Neuronal stem cell (in vitro differentiated cells): ENCODE results near the gene CKMT2.

Experiments
- DNase-seq: peaks from one replicate; pipeline ENCODE4 v3.0.0-alpha.2; 2013; ENCODE audit warnings: low spot score
- H2AFZ ChIP-seq: one replicate; pipeline ENCODE4 v1.6.1; 2013; ENCODE audit warnings: mild to moderate bottlenecking, low read length, inconsistent platforms
- H2AK5ac ChIP-seq: 2 replicates; pipeline ENCODE4 v1.6.1; 2013; ENCODE audit warnings: low read depth, mild to moderate bottlenecking, inconsistent platforms, low read length, moderate library complexity, mixed read lengths
- H2BK120ac ChIP-seq: 2 replicates; pipeline ENCODE4 v1.6.1; 2013; ENCODE audit warnings: low read depth, mild to moderate bottlenecking, inconsistent platforms, low read length, moderate library complexity, mixed read lengths
- H2BK12ac ChIP-seq: one replicate; pipeline ENCODE4 v1.6.1; 2013; ENCODE audit warnings: low read length, inconsistent platforms
- H2BK15ac ChIP-seq: 2 replicates; pipeline ENCODE4 v1.6.1; 2013; ENCODE audit warnings: mild to moderate bottlenecking, low read length, inconsistent platforms, mixed read lengths
- H2BK5ac ChIP-seq: one replicate; pipeline ENCODE4 v1.6.1; 2013; ENCODE audit warnings: inconsistent platforms, mild to moderate bottlenecking, low read length, moderate library complexity
- H3K14ac ChIP-seq: one replicate; pipeline ENCODE4 v1.6.1; 2013; ENCODE audit warnings: low read length, inconsistent platforms
- H3K18ac ChIP-seq: 2 replicates; pipeline ENCODE4 v1.6.1; 2013; ENCODE audit warnings: low read length, inconsistent platforms
- H3K23ac ChIP-seq: 2 replicates; pipeline ENCODE4 v1.6.1; 2013; ENCODE audit warnings: low read depth, mild to moderate bottlenecking, mixed read lengths, low read length, inconsistent platforms; ENCODE audit not compliant: poor library complexity
- H3K27ac ChIP-seq: replicated peaks from 3 replicates; pipeline ENCODE4 v1.5.1; 2013; ENCODE audit warnings: low read length, inconsistent platforms
- H3K27me3 ChIP-seq, 3 experiments: 2 replicates each; pipeline ENCODE4 v1.6.1; 2013; ENCODE audit warnings: low read length in 3 of 3, mild to moderate bottlenecking in 2 of 3, inconsistent platforms in 1 of 3, low read depth in 1 of 3, mixed read lengths in 1 of 3, moderate library complexity in 1 of 3; ENCODE audit not compliant: control insufficient read depth in 3 of 3, insufficient read depth in 3 of 3
- H3K36me3 ChIP-seq, 2 donors: replicated peaks in 1 of 2; 2 replicates each; pipeline ENCODE4 v1.6.1; 2013; ENCODE audit warnings: low read length in 2 of 2; ENCODE audit not compliant: control insufficient read depth in 2 of 2, insufficient read depth in 2 of 2
- H3K4ac ChIP-seq: 2 replicates; pipeline ENCODE4 v1.6.1; 2013; ENCODE audit warnings: inconsistent platforms, mild to moderate bottlenecking, low read length, moderate library complexity
- H3K4me1 ChIP-seq, 2 donors: 1 replicate in 1 of 2; 2 replicates in 1 of 2; pipeline ENCODE4 v1.6.1; 2013; ENCODE audit warnings: low read length in 2 of 2, low read depth in 1 of 2; ENCODE audit not compliant: control insufficient read depth in 2 of 2, insufficient read depth in 1 of 2
- H3K4me2 ChIP-seq: one replicate; pipeline ENCODE4 v1.6.1; 2013; ENCODE audit warnings: mild to moderate bottlenecking, low read length, inconsistent platforms; ENCODE audit not compliant: insufficient read depth, poor library complexity, severe bottlenecking
- H3K4me3 ChIP-seq, 2 donors: 2 replicates each; pipeline ENCODE4 v1.5.1; 2013; ENCODE audit warnings: low read length in 2 of 2, mild to moderate bottlenecking in 2 of 2, inconsistent platforms in 1 of 2, moderate library complexity in 1 of 2
- H3K79me1 ChIP-seq: one replicate; pipeline ENCODE4 v1.6.1; 2013; ENCODE audit warnings: low read depth, mild to moderate bottlenecking, inconsistent platforms, low read length, moderate library complexity
- H3K9ac ChIP-seq: one replicate; pipeline ENCODE4 v1.6.1; 2013; ENCODE audit warnings: mild to moderate bottlenecking, low read depth, low read length, inconsistent platforms; ENCODE audit not compliant: poor library complexity
- H3K9me3 ChIP-seq, 2 donors: replicated peaks in 1 of 2; 2 replicates each; pipeline versions ENCODE3 to v1.6.1; 2013; ENCODE audit warnings: low read length in 2 of 2, mild to moderate bottlenecking in 2 of 2, inconsistent platforms in 1 of 2, low read depth in 1 of 2, mixed read lengths in 1 of 2, moderate library complexity in 1 of 2; ENCODE audit not compliant: control insufficient read depth in 2 of 2, insufficient read depth in 1 of 2
- H4K8ac ChIP-seq: one replicate; pipeline ENCODE4 v1.6.1; 2013; ENCODE audit warnings: low read depth, mild to moderate bottlenecking, inconsistent platforms, low read length, moderate library complexity
- H4K91ac ChIP-seq: one replicate; pipeline ENCODE4 v1.6.1; 2013; ENCODE audit warnings: low read length, low read depth, mild to moderate bottlenecking, inconsistent platforms; ENCODE audit not compliant: poor library complexity
- WGBS, 2 donors: extraction: QIAGEN DNeasy Blood & Tissue Kit; methylation state at CpG; one replicate each; pipeline ENCODE4 v1.1.7; 2013; ENCODE audit warnings: missing lambda C conversion rate in 2 of 2, mixed read lengths in 1 of 2; ENCODE audit not compliant: insufficient read length in 2 of 2, insufficient replicate concordance in 1 of 2; ENCODE audit errors: extremely low coverage in 2 of 2; 5-methylcytosine and 5-hydroxymethylcytosine counted together

The CKMT2 gene

DNA sequence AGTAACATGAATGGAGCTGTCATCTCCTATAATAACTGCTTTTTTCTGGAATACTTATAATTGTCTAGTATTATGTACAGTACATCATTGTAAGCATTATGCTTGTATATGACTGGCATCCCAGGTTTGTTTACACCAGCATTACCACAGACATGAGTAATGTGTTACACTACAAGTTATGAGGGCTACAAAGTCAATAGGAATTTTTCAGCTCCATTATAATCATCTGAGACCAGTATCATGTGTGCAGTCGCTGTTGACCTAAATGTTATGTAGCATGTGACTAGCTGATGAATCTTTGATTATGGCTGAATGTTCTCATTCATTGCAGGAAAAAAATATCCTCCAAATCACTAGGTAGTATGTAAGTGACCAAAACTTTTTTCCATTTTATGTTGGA, 70.4 kb downstream of the CKMT2 start:
- no peak overlapping the region for H2BK5ac ChIP-seq
- no peak overlapping the region for H3K18ac ChIP-seq
- H3K27me3 ChIP-seq: no peaks in the 10 kb centered on the region
- H3K27ac ChIP-seq: no peak overlapping the region
- H3K4me2 ChIP-seq: no peak overlapping the region
- no peak overlapping the region for H3K4me3 ChIP-seq
- H3K23ac ChIP-seq: no peak overlapping the region
- no peak overlapping the region for H3K4ac ChIP-seq
- H3K14ac ChIP-seq: no peak overlapping the region
- H2AFZ ChIP-seq: no peak overlapping the region
- H2BK12ac ChIP-seq: no peak overlapping the region
- H3K79me1 ChIP-seq: peaks cover 5% of the 10 kb centered on the region
- no peak overlapping the region for H3K9ac ChIP-seq
- peaks cover 4% of the 10 kb centered on the region in 2 donors for H3K4me1 ChIP-seq
- no peak overlapping the region for H2AK5ac ChIP-seq
- H2BK120ac ChIP-seq: no peak overlapping the region
- H3K36me3 ChIP-seq: peaks cover 0 to 29% of the 10 kb centered on the region in 2 donors
- WGBS, 2 donors: no CpG with 5 or more reads among the region's 1 CpG
- H4K8ac ChIP-seq: no peak overlapping the region
- no peak for DNase-seq
- no peak overlapping the region for H2BK15ac ChIP-seq
- no peaks in the 10 kb centered on the region for H3K9me3 ChIP-seq
- H4K91ac ChIP-seq: no peak overlapping the region

DNA sequence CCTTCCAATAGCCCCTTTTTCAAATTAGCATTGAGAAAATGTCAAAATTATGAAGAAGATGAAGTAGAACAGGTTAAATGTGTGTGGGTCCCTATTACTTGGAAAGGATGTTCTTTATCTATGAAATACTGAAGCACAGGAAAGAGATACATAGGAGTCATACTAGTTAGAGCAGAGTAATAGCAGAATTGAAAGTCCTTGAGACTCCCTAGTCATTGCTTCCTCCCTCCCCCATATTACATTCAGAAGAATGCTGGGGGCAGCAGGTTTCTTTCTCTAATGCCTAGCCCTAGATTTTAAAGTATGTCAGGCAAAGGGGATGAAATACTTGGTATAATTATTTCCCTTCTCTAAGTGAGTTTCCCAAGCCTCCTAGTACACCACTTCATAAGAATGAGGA, 72.7 kb downstream of the CKMT2 start:
- Histone ChIP-seq H2AFZ (no peak overlapping the region), H3K79me1 (peaks cover 5% of the 10 kb centered on the region), H2BK15ac (no peak overlapping the region), H2AK5ac (no peak overlapping the region), H3K4me1 (peaks cover 0 to 4% of the 10 kb centered on the region in 2 donors), H4K8ac (no peak overlapping the region), H4K91ac (no peak overlapping the region), H3K36me3 (peaks cover 2 to 45% of the 10 kb centered on the region in 2 donors), H3K23ac (no peak overlapping the region), H3K4ac (no peak overlapping the region), H3K9ac (no peak overlapping the region), H3K27ac (no peak overlapping the region), H3K18ac (no peak overlapping the region), H3K14ac (no peak overlapping the region), H3K27me3 (no peaks in the 10 kb centered on the region), H3K4me3 (no peak overlapping the region), H2BK5ac (no peak overlapping the region), H2BK120ac (no peak overlapping the region), H3K9me3 (no peaks in the 10 kb centered on the region), H2BK12ac (no peak overlapping the region), H3K4me2 (no peak overlapping the region)
- DNase-seq: no peak

DNA sequence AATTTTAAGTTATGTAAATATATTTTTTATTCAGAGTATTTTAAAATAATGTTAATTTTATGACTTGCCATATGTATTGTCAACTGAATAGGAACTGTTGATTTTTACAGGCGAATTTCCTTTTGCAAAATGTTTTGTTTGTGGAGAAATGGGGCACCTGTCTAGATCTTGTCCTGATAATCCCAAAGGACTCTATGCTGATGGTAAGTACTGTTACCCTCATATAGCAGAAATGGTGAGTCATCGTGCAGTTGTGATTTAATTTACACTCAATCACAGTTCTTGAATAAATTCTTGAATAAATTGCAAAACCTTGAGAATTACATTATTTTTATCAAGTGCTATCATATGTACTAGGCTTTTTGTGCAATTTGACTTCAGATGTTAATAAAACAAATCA, 75.7 kb downstream of the CKMT2 start:
- Histone ChIP-seq H3K4me1 (no peaks in the 10 kb centered on the region), H3K23ac (no peak overlapping the region), H3K18ac (no peak overlapping the region), H2BK120ac (no peak overlapping the region), H2AFZ (no peak overlapping the region), H3K36me3 (peaks cover 6 to 76% of the 10 kb centered on the region in 2 donors), H3K4ac (no peak overlapping the region), H3K27ac (no peak overlapping the region), H3K79me1 (no peaks in the 10 kb centered on the region), H2AK5ac (no peak overlapping the region), H2BK15ac (no peak overlapping the region), H2BK5ac (no peak overlapping the region), H3K27me3 (no peaks in the 10 kb centered on the region), H4K91ac (no peak overlapping the region), H3K4me3 (no peak overlapping the region), H3K9me3 (no peaks in the 10 kb centered on the region), H3K14ac (no peak overlapping the region), H3K9ac (no peak overlapping the region), H4K8ac (no peak overlapping the region), H2BK12ac (no peak overlapping the region), H3K4me2 (no peak overlapping the region)
- WGBS, 2 donors: no CpG with 5 or more reads among the region's 2 CpGs
- no peak for DNase-seq

DNA sequence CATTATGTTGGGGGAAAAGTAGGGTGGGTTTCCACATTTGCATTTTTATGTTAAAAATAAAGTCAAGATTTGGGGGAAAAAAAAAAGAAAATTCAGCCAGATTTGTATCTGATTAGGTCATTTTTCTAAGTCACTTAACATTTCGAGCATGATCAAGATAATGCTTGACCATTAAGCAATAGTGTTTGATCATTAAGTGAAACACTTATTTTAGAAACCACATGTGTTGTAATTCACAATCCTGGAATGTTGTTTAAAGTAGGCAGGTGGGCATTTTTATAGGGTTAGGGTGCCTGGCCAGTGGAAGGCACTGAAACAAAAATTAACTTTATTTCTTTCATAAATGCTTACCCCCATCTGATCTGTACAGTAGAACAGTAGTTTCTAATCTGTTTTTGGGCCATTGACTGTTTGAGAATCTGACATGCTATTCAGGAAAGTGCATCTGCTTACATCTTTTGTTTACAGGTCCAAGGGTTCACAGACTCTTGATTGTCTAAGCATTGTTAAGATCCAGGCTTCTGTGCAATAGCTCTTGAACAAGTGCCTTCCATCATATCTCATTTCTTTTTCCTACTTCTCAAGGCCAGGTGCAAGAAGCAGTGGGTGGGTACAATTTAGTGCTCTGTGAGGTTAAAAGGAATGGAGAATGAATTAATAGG, 77.4 kb downstream of the CKMT2 start:
- Histone ChIP-seq H3K4me2 (no peak overlapping the region), H3K36me3 (peaks cover 6 to 67% of the 10 kb centered on the region in 2 donors), H3K4me3 (no peak overlapping the region), H3K9me3 (no peaks in the 10 kb centered on the region), H2BK120ac (no peak overlapping the region), H2BK5ac (no peak overlapping the region), H2AFZ (no peak overlapping the region), H3K27ac (no peak overlapping the region), H2BK12ac (no peak overlapping the region), H3K18ac (no peak overlapping the region), H3K79me1 (no peaks in the 10 kb centered on the region), H3K27me3 (no peaks in the 10 kb centered on the region), H3K4ac (no peak overlapping the region), H3K4me1 (no peaks in the 10 kb centered on the region), H4K8ac (no peak overlapping the region), H3K9ac (no peak overlapping the region), H4K91ac (no peak overlapping the region), H3K14ac (no peak overlapping the region), H3K23ac (no peak overlapping the region), H2AK5ac (no peak overlapping the region), H2BK15ac (no peak overlapping the region)
- no CpG with 5 or more reads among the region's 1 CpG for WGBS, 2 donors
- DNase-seq: no peak
